DMS79 (cell line): ENCODE measurements around the gene FADS6.

ENCODE experiments used
- DNase-seq: peaks from one replicate; lab custom pipeline; 2025; lab: John Stamatoyannopoulos, UW

The FADS6 gene, protein sequence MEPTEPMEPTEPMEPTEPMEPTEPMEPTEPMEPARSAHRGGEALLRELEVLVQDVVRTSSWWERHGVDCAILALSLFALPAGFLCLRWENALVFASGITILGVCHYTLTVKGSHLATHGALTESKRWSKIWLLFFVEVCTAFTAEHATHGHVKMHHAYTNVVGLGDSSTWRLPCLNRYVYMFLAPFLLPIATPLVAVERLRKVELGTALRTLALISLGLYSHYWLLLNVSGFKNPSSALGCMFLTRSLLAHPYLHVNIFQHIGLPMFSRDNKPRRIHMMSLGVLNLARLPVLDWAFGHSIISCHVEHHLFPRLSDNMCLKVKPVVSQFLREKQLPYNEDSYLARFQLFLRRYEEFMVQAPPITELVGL

DNA sequence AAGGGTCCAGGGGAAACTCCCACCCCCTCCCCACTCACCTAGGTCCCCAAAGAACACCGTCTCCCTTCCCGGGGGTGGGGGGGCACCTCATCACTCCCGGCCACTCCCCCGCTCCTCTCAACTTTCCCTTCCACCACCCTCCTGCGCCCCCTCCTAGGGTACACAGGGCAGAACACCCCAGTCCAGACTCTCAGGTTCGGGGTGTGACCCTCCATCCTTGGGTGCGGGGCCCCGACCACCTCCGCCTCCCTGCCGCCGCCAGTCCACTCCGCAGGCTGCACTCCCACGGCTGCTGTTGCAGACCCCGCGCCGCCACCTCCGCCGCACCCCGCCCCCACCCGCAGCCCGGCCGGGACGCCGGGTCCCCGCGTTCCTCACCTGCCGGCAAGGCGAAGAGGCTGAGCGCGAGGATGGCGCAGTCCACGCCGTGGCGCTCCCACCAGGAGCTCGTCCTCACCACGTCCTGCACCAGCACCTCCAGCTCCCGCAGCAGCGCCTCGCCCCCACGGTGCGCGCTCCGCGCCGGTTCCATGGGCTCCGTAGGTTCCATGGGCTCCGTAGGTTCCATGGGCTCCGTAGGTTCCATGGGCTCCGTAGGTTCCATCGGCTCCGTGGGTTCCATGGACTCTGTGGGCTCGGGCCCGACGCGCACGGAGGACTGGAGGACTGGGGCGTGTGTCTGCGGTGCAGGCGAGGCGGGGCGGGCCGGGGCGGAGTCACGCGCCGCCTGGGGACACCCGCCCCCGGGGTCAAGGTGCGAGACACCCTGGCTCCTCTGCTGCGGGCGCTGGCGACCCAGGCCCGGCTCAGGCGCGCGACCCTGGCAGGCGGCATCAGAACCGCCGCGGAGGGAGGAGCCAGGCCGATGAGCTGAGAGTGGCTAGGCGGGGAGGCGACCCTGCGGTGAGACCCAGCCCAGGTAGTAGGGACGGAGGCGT, at the start of gene FADS6:
FADS6 (minus strand) TSS at position 660 of the 938 bp plus-strand sequence; CDS start at position 622, 38 bp downstream.
- DNase-seq = no peak

GRCh38 chr17:74941128-74941725, 47.8 kb upstream of the FADS6 start:
- no peak for DNase-seq

DNA sequence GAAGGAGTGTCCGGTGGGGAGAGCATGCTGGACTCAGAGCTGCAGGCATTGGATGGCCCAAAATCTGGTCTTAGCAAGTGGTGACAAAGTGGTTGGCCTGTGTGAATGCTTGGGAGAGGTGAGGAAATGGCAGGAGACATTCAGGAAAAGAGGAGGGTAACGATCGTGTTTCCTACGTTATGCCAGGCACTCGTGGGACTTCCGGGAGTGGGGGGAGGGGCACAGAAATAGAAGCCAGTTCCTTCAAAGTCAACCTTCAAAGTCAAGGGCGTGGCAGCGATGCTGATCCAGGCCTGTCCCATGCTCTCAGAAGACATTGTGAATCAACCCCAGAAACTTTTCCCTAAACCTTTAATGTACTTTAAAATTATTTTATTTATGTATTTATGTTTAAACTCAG, 46.1 kb upstream of the FADS6 start:
- DNase-seq = no peak

DNA sequence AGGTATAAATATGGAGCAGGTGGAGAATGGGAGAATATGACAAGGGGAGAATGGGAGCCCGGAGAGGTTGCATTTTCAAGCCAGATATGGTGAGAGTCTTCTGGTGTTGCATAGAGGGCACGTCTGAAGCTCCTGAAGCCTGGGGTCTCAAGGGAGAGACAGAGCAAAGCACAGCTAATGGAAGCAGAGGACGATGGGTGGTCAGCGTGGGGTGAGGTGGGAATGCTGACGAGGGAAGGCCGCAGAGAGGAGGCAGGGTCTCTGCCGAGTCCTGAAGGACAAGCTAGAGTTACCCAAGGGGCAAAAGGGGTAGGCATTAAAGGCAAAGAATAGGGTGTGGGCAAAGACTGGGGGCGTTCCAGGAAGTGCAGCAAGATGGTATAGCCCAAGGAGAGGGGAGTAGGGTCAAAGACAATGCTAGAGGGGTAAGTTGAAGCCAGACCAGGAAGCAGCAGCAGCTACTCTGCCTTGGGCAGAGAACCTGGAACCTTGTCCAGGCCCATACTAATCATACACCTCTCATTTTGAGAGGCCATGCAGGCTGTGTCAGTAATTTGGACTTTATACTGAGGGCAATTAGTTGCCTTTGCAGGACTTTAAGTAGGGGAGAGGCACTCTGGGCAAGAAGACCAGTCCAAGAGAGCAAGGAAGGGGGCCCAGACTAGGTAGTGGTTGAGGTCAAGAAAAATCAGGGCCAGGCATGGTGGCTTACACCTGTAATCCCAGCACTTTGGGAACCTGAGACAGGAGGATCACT, 44.9 kb upstream of the FADS6 start:
- DNase-seq = no peak

DNA sequence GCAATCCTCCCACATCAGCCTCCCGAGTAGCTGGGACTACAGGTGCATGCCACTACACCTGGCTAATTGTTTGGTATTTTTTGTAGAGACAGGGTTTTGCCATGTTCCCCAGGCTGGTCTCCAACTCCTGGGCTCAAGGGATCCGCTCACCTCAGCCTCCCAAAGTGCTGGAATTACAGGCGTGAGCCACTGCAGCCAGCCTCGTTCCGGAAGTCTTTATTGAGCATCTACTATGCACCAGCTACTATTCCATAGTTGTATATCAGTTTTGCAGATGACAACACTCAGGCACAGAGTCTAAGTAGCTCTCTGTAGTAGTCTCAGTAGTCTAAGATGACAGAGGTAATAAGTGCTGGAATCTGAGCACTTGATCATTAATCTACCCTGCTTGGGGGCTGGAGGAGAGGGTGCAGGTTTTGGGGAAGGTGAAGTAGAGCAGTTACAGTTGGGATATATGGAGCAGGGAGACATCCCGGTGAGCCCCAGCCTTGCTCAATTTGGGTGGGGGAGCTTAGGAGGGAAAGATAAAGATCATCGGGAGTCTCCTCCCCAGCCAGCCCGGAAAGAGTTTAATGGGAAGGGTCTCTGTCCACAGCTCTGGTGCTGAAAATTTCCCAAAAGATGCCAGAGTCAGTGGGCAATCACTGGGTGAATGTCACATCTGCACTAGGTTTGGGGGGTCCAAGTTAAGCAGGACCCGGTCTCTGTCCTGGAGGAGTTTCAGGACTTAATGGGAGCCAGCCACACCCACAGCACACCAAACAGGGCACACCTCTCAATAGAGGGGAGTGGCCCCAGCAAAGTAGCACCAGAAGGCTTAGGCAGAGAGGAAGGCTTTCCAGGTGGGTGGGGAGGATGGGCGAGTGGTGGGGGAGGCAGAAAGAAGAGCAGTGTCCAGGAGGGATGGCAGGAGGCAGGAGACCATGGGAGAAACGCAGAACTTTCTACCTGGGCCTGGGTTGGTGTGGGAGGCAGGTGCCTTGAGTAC, 43.9 kb upstream of the FADS6 start:
- no peak for DNase-seq

DNA sequence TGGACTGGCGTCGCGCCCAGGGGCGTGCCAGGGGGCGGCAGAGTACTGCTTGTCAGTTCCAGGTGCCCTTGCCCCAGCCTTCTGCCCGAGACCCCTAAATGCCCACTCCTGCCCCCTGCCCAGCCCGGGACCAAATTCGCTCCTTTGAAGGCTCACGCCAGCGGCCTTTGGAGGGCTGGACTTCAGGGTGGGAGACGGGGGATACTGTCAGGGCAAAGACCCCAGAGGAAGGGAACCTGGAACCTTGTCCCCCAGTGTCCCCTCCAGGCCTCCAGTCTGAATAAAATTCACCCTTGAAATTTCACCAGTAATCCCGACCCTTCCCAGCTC, 43.0 kb upstream of the FADS6 start:
- no peak for DNase-seq

- no peak for DNase-seq
Measured at GRCh38 chr17:74935585-74936469, 42.4 kb upstream of the FADS6 start, which contains the start of gene OTOP3. OTOP3 (plus strand) TSS chr17:74935898; CDS start chr17:74935922, 24 bp downstream.

DNA sequence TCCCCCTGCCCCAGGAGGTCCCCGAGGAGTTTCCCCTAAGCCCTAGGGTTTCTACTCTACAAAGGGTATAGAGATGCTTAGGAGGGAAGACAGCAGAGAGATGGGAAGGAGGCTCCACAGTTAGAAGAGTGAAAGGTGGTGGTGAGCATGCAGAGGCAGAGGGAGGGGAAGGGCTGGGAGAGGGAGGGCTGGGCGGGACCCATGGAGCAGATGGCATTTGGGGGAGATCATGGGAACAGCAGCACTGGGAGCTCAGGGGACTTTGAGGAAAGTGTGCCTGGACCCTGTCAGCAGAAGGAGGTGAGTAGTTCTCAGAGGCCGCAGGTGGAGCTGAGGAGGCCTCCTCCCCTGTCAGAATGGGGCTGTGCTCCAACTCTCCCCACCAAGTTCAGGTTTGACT, 41.6 kb upstream of the FADS6 start:
- DNase-seq = no peak

- no peak for DNase-seq
Measured at GRCh38 chr17:74930535-74931036, 37.2 kb upstream of the FADS6 start.

DNA sequence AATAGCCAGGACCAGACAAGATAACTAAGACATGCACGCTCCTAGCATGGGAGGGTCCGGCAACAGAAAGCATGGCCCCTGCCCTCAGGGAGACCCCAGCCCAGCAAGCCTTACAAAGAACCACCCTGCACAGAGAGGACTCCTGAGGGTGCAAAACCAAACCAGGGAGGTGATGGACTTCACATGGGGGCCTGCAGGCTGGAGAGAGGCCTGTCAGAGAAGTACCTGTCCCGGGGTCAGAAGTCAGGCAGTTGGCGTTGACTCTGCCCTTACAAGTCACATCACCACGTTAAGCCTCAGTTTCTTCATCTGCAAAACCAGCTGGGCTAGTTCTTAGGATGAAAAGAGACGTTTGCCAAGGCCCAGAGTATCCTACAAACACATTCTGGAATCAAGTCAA, 35.4 kb upstream of the FADS6 start:
- no peak for DNase-seq

DNA sequence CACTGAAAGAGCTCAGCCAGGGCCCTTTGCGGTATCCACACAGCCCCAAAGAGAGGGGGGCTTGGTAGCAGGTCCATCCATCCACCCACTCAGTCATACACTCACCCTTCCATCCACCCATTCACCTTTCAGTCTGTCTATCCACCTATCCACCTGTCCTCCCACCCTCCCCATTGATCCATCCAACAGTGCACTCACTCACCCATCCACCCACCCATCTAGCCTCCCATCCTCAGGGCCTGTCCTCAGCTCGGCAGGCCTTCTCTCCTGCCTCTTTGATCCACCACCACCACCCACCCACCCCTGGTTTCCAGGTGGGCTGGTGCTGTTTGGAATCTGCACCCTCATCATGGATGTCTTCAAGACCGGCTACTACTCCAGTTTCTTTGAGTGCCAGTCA, 31.8 kb upstream of the FADS6 start:
- DNase-seq = no peak

GRCh38 chr17:74924250-74924948, 31.0 kb upstream of the FADS6 start, which contains the start of gene OTOP2:
OTOP2 (plus strand) TSS chr17:74924273; CDS start chr17:74924633, 360 bp downstream.
- no peak for DNase-seq

DNA sequence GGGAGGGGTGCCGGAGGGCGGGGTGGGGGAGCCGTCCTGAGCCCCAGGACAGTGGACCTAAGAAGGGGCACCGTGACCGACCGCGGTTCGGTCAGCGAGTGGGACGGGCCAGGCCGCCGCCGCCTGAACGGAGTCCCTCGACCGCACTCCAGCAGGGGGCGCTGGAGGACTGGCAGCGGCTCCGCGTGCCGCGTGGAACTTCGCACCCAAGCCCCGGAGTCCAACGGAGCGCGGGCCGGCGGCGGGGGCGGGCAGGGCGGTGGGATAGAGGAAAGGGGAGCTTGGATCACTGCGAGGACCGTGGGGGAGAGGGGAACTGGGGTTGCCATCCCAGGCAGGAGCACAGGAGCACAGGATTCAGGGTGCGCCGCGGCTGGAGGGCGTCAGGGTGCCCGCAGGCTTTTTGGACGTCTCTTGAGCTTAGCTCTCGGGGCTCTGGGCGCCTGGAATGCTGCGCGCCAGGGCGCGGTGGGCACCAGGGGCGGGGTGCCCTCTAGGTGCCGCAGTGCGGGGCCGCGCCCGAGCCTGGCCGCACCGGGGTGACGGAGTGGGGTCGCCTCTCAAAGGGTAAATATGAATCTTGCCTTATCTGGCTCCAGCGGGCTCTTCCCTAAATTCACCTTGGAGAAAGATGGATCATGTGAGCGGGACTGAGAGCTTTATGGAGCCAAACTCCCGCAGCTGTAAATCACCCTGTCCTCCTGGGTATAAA, 30.3 kb upstream of the FADS6 start:
- no peak for DNase-seq

GRCh38 chr17:74922694-74923537, 29.5 kb upstream of the FADS6 start, which contains the start of gene USH1G:
USH1G (minus strand) TSS chr17:74923255; CDS start chr17:74923073, 182 bp downstream.
- DNase-seq = no peak

DNA sequence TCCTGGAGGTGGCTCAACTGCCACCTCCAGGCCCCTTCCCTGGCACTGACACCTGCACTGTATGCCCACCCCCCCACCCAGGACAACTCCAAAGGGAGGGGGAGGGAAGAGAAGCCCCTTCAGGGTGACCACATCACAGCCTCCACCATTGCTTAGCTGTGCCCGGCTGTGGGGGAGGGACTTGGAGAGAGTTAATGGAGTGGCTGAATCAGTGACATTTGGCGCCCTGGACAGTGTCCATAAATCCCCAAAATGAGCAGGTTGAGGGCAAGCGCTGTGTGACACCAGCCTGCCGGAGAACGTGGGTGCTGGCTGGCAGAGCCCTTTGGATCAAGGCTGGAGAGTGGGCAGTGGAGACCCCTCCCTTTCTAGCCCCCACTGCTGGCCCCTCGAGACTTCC, 28.7 kb upstream of the FADS6 start:
- no peak for DNase-seq

- no peak for DNase-seq
Measured at GRCh38 chr17:74921769-74922168, 28.3 kb upstream of the FADS6 start.
